Spleen (tissue), 7 donors: Measurements from ENCODE around the gene GRK7.

Experiments used
- POLR2A ChIP-seq, 3 donors: fragments of 450-650 bp; IDR thresholded peaks; one replicate each; pipeline ENCODE4 v1.5.1; 2017; ENCODE audit warnings: antibody characterized with exemption in 3 of 3, mild to moderate bottlenecking in 1 of 3
- POLR2AphosphoS5 ChIP-seq, 3 donors: sonication (generic); formaldehyde crosslinking; IDR thresholded peaks; one replicate each; pipeline ENCODE4 v1.5.1; 2017; ENCODE audit warnings: antibody characterized with exemption in 3 of 3
- TF ChIP-seq, protein P1 (sequence below), 11 experiments: fragments of 200-600 bp in 7 of 11; fragments of 450-650 bp in 4 of 11; sonication (generic) in 4 of 11; IDR thresholded peaks in 8 of 11; conservative IDR thresholded peaks in 3 of 11; 1 replicate in 7 of 11; 2 replicates in 4 of 11; pipeline versions ENCODE4 v1.4.0 to v1.8.0; 2016 to 2021; ENCODE audit warnings: antibody characterized with exemption in 11 of 11, inconsistent platforms in 4 of 11, mild to moderate bottlenecking in 1 of 11
- donor health status: DM: no; HTN: no; CAD: no; lungs with moderate emphysema.
- donor health status: DM: no; HTN: no; CAD: no.
- donor health status: DM: no; HTN: no; CAD: no.

GRCh38 chr3:141722081-141722480 is 41.1 kb upstream of the GRK7 start:
- TF ChIP-seq, protein P1, sequence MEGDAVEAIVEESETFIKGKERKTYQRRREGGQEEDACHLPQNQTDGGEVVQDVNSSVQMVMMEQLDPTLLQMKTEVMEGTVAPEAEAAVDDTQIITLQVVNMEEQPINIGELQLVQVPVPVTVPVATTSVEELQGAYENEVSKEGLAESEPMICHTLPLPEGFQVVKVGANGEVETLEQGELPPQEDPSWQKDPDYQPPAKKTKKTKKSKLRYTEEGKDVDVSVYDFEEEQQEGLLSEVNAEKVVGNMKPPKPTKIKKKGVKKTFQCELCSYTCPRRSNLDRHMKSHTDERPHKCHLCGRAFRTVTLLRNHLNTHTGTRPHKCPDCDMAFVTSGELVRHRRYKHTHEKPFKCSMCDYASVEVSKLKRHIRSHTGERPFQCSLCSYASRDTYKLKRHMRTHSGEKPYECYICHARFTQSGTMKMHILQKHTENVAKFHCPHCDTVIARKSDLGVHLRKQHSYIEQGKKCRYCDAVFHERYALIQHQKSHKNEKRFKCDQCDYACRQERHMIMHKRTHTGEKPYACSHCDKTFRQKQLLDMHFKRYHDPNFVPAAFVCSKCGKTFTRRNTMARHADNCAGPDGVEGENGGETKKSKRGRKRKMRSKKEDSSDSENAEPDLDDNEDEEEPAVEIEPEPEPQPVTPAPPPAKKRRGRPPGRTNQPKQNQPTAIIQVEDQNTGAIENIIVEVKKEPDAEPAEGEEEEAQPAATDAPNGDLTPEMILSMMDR (IDR thresholded peaks at IDR 0.05 in 8 of 11, conservative IDR thresholded peaks at IDR 0.05 in 3 of 11) = no peak
- TF ChIP-seq POLR2A (IDR thresholded peaks at IDR 0.05) (no peak), POLR2AphosphoS5 (IDR thresholded peaks at IDR 0.05) (no peak)
